A549 (cell line): Measurements from ENCODE around the gene POLR1D.
"Not testable (repeated sequence)": the region's sequence is repeated elsewhere in the genome, so short reads cannot be mapped to it uniquely, and the experiment has no call there.

Source experiments
- CHD2 ChIP-seq: fragments of 150-350 bp; IDR thresholded peaks from 2 replicates; pipeline ENCODE4 v1.6.1; 2014; ENCODE audit warnings: low read length; ENCODE audit not compliant: partially characterized antibody
- CTCF ChIP-seq: fragments of >200 bp; sonication (Bioruptor Twin); formaldehyde crosslinking; IDR thresholded peaks from 3 replicates; pipeline ENCODE4 v1.5.1; 2016
- ESRRA ChIP-seq: fragments of 150-350 bp; IDR thresholded peaks from 2 replicates; pipeline ENCODE4 v1.6.1; 2014; ENCODE audit warnings: mild to moderate bottlenecking, low read length, borderline replicate concordance
- NR3C1 ChIP-seq: fragments of >200 bp; sonication (Bioruptor Twin); formaldehyde crosslinking; IDR thresholded peaks from 3 replicates; pipeline ENCODE4 v1.6.1; 2017

DNA sequence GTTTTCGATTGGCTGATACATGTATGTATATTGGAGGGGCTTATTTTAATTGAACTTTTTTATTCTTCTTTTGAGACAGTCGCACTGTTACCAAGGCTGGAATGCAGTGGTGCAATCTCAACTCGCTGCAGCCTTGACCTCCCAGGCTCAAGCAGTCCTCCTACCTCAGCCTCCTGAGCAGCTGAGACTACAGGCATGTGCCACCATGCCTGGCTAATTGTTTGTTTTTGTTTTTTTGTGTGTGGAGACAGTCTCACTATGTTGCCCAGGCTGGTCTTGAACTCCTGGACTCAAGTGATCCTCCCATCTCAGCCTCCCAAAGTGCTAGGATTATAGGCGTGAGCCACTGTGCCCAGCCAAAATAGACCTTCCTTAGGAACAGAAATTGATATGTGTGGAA, 7.1 kb downstream of the POLR1D start:
- not testable (repeated sequence) for TF ChIP-seq NR3C1, CTCF, CHD2, ESRRA
